Measurements from ENCODE around the gene TRIP10.
"Not testable (repeated sequence)": the region's sequence is repeated elsewhere in the genome, so short reads cannot be mapped to it uniquely, and the experiment has no call there.

DNA sequence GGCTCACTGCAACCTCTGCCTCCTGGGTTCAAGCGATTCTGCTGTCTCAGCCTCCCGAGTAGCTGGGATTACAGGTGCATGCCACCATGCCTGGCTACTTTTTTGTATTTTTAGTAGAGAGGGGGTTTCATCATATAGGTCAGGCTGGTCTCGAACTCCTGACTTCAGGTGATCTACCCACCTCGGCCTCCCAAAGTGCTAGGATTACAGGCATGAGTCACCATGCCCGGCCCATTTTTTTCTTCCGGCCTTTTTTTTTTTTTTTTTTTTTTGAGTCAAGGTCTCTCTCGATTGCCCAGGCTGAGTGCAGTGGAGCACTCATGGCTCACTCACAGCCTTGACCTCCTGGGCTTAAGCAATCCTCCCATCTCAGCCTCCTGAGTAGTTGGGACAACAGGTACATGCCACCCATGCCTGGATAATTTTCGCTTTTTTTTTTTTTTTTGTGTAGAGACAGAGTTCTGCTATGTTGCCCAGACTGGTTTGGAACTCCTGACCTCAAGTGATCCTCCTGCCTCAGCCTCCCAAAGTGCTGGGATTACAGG lies 22.8 kb downstream of the TRIP10 start:
- TF ChIP-seq, protein P1, sequence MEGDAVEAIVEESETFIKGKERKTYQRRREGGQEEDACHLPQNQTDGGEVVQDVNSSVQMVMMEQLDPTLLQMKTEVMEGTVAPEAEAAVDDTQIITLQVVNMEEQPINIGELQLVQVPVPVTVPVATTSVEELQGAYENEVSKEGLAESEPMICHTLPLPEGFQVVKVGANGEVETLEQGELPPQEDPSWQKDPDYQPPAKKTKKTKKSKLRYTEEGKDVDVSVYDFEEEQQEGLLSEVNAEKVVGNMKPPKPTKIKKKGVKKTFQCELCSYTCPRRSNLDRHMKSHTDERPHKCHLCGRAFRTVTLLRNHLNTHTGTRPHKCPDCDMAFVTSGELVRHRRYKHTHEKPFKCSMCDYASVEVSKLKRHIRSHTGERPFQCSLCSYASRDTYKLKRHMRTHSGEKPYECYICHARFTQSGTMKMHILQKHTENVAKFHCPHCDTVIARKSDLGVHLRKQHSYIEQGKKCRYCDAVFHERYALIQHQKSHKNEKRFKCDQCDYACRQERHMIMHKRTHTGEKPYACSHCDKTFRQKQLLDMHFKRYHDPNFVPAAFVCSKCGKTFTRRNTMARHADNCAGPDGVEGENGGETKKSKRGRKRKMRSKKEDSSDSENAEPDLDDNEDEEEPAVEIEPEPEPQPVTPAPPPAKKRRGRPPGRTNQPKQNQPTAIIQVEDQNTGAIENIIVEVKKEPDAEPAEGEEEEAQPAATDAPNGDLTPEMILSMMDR (conservative IDR thresholded peaks at IDR 0.05; ENCODE audit: low read depth, low read length): not testable (repeated sequence)
- TF ChIP-seq EZH2 (IDR thresholded peaks at IDR 0.05; ENCODE audit: low read length, unreplicated experiment); EZH2phosphoT487 (IDR thresholded peaks at IDR 0.05; ENCODE audit: borderline replicate concordance, low read length): not testable (repeated sequence)
